Left ventricle myocardium inferior (tissue), 1 donor: ENCODE results near the gene OR2J2. TPM values are rescaled to one million over a fixed set of nuclear protein-coding genes. Genes with fewer than 3 reads are reported as not detected.
"Not testable (repeated sequence)": the region's sequence is repeated elsewhere in the genome, so short reads cannot be mapped to it uniquely, and the experiment has no call there.

Experiments used
- DNase-seq: peaks from one replicate; pipeline ENCODE4 v3.0.0-alpha.2; 2020
- H3K27ac ChIP-seq: fragments of 200-600 bp; replicated peaks from 2 replicates; pipeline ENCODE4 v1.8.0; 2021
- H3K27me3 ChIP-seq: fragments of 200-600 bp; 2 replicates; pipeline ENCODE4 v1.8.0; 2021; ENCODE audit warnings: low read depth
- H3K36me3 ChIP-seq: fragments of 200-600 bp; 2 replicates; pipeline ENCODE4 v1.8.0; 2021
- H3K4me1 ChIP-seq: fragments of 200-600 bp; 2 replicates; pipeline ENCODE4 v1.8.0; 2021
- H3K4me3 ChIP-seq: fragments of 200-600 bp; 2 replicates; pipeline ENCODE4 v1.8.0; 2021; ENCODE audit warnings: mild to moderate bottlenecking, moderate library complexity
- H3K9me3 ChIP-seq: fragments of 200-600 bp; replicated peaks from 2 replicates; pipeline ENCODE4 v1.8.0; 2021
- intact Hi-C: fragments of 100-400 bp; cut with micrococcal nuclease; formaldehyde crosslinking; loops from one replicate; pipeline ENCODE4 v1.11.0; 2022
- long read RNA-seq: library from polyadenylated mRNA; unstranded; transcript quantifications from one replicate; pipeline ENCODE4 v2.0.0, GENCODE V29; 2021
- total RNA-seq: library from RNA; stranded (reverse); fragmentation: NEBNext Ultra II Directional; extraction: Animal tissue kit (Norgen Biotek cat#: 25700); gene quantifications from one replicate; pipeline ENCODE4 v1.2.1, GENCODE V29; 2021
- TF ChIP-seq, protein P1 (sequence below): fragments of 200-600 bp; IDR thresholded peaks from 2 replicates; pipeline ENCODE4 v1.8.0; 2021; ENCODE audit warnings: antibody characterized with exemption, mild to moderate bottlenecking, borderline replicate concordance
- donor health status: DM: no; HTN: yes; CAD: no; lungs with severe emphysema.

Gene OR2J2
- total RNA-seq: not detected
- long read RNA-seq: 0 reads

DNA sequence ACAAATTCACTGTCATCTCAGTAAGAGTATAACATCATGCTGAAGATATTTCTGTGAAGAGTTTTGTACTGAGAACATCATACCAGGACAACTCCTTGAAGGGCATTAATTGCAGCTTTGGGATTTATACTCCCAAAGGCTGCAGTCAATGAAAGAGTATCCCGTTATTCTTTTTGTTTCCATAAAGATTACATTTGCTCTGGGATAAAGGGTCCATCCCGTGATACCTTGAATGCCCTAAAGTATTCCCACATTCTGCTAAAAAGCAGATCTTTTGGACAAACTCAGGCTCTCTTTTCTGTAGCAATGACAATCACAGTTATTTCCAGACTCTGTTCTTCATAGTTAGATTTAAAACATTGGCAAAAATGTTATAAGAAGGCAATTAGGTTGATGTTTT, at the start of gene OR2J2:
OR2J2 (plus strand) TSS at position 301 of the 400 bp plus-strand sequence. CDS start 2,729 bp downstream, outside the sequence.
- H3K36me3 ChIP-seq, H3K4me3 ChIP-seq, H3K27me3 ChIP-seq, H3K4me1 ChIP-seq, H3K9me3 ChIP-seq, H3K27ac ChIP-seq, DNase-seq, intact Hi-C loops: not testable (repeated sequence)

DNA sequence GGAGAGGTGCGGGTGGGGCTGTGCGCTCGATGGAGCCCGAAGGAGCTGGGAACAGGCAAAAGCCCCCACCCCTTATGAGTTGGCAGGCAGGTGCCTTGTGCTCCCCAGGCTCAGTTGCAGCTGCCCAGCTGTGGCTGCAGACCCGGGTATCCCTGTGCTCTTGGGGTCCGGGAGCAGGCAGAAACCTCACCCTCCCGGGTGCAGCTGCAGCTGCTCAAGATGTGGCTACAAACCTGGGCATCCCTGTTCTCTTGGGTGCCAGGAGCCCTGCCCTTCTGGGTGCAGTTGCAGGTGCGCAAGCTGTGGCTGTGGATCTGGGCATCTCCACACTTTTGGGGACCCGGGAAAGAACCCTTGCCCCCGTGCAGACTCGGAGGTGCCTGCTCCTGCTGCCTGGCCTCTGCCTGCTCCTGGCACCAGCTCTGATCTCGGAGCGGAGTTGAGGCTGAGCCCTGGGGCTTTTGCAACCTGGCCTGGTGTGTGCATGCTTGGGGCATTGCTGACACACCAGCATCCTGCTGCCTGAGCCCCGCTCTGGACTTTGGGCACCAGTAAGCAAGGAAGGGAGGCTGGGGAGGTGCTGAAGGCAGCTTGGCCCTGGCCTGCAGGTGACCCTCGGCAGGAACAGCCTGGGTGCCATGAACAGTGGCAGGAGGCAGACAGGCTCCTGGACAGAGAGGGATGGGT, 41.2 kb upstream of the OR2J2 start:
- Histone ChIP-seq H3K4me3 (no peak overlapping the region), H3K36me3 (no peaks in the 10 kb centered on the region), H3K27me3 (peaks cover 17% of the 10 kb centered on the region), H3K9me3 (no peaks in the 10 kb centered on the region), H3K27ac (no peak overlapping the region), H3K4me1 (no peaks in the 10 kb centered on the region)
- no peak for DNase-seq
- intact Hi-C loops: no loop called here
- TF ChIP-seq, protein P1, sequence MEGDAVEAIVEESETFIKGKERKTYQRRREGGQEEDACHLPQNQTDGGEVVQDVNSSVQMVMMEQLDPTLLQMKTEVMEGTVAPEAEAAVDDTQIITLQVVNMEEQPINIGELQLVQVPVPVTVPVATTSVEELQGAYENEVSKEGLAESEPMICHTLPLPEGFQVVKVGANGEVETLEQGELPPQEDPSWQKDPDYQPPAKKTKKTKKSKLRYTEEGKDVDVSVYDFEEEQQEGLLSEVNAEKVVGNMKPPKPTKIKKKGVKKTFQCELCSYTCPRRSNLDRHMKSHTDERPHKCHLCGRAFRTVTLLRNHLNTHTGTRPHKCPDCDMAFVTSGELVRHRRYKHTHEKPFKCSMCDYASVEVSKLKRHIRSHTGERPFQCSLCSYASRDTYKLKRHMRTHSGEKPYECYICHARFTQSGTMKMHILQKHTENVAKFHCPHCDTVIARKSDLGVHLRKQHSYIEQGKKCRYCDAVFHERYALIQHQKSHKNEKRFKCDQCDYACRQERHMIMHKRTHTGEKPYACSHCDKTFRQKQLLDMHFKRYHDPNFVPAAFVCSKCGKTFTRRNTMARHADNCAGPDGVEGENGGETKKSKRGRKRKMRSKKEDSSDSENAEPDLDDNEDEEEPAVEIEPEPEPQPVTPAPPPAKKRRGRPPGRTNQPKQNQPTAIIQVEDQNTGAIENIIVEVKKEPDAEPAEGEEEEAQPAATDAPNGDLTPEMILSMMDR: no peak

GRCh38 chr6:29130644-29131043, 40.1 kb upstream of the OR2J2 start:
- H3K9me3 ChIP-seq: no peaks in the 10 kb centered on the region
- no peak overlapping the region for H3K27ac ChIP-seq
- H3K36me3 ChIP-seq: no peaks in the 10 kb centered on the region
- intact Hi-C loops: no loop called here
- TF ChIP-seq, protein P1: no peak
- DNase-seq: no peak
- no peaks in the 10 kb centered on the region for H3K4me1 ChIP-seq
- H3K4me3 ChIP-seq: no peak overlapping the region
- H3K27me3 ChIP-seq: peaks cover 17% of the 10 kb centered on the region

DNA sequence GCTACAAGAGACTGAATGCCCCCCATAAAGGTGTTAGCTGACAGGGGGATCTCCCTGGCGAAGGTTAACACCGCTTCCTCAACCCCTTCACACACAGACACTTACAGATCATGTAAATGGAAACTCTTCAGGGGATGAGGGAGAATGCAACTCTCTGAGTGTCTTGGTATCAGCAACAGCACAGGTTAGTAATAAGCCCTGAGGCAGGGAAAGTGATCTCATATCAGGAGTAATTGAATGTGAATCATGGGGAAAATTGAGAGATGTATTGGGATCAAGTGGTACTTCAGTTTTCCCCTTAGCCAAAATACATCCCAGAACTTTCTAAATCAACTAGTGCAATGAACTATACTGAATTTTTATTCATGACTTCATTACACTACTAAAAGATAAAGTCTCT, 39.0 kb upstream of the OR2J2 start:
- H3K4me1 ChIP-seq: no peaks in the 10 kb centered on the region
- peaks cover 13% of the 10 kb centered on the region for H3K27me3 ChIP-seq
- TF ChIP-seq, protein P1: no peak
- DNase-seq: no peak
- H3K9me3 ChIP-seq: no peaks in the 10 kb centered on the region
- no peak overlapping the region for H3K4me3 ChIP-seq
- H3K36me3 ChIP-seq: no peaks in the 10 kb centered on the region
- H3K27ac ChIP-seq: no peak overlapping the region
- intact Hi-C loops: no loop called here

GRCh38 chr6:29137724-29138123, 33.0 kb upstream of the OR2J2 start:
- H3K36me3 ChIP-seq: no peaks in the 10 kb centered on the region
- TF ChIP-seq, protein P1: no peak
- peaks cover 4% of the 10 kb centered on the region for H3K27me3 ChIP-seq
- H3K4me1 ChIP-seq: no peaks in the 10 kb centered on the region
- intact Hi-C loops: no loop called here
- no peak for DNase-seq
- H3K27ac ChIP-seq: no peak overlapping the region
- no peak overlapping the region for H3K4me3 ChIP-seq
- peaks cover 6% of the 10 kb centered on the region for H3K9me3 ChIP-seq

DNA sequence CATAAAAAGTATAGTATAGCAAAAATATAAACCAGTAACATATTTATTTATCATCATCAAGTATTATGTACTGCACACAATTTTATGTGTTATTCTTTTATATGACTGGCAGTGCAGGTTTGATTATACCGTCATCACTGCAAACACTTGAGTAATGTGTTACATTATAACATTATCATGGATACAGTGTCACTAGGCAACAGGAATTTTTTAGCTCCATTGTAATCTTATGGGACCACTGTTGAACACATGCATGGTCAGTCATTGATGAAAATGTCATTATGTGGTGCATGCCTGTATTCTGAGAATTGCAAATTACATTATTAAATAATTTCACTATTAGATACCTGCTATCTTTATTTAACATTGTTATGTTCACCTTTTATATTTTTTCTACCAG, 29.1 kb upstream of the OR2J2 start:
- H3K4me1 ChIP-seq: no peaks in the 10 kb centered on the region
- H3K4me3 ChIP-seq: no peak overlapping the region
- H3K27ac ChIP-seq: no peak overlapping the region
- H3K27me3 ChIP-seq: no peaks in the 10 kb centered on the region
- intact Hi-C loops: no loop called here
- TF ChIP-seq, protein P1: no peak
- peaks cover 18% of the 10 kb centered on the region for H3K9me3 ChIP-seq
- DNase-seq: no peak
- H3K36me3 ChIP-seq: no peaks in the 10 kb centered on the region
